ENCODE measurements around the gene SRPK3.

Gene SRPK3

GRCh38 chrX:153763298-153763932 is 17.4 kb upstream of the SRPK3 start:
- H3K27ac ChIP-seq: no peak overlapping the region
- H3K9me3 ChIP-seq: no peaks in the 10 kb centered on the region
- peak overlapping the region; percentile 3; the same call in 1 of the 2 replicates for H3K4me2 ChIP-seq
- TF ChIP-seq Cebpa-rat (IDR thresholded peaks at IDR 0.05): no peak
- H3K36me3 ChIP-seq: no peaks in the 10 kb centered on the region
- peaks cover 62% of the 10 kb centered on the region for H3K4me1 ChIP-seq
- peaks cover 37% of the 10 kb centered on the region for H4K20me1 ChIP-seq
- H3K4me3 ChIP-seq: no peak overlapping the region
- peaks cover 37% of the 10 kb centered on the region for H3K27me3 ChIP-seq
- no peak overlapping the region for H3K9ac ChIP-seq

DNA sequence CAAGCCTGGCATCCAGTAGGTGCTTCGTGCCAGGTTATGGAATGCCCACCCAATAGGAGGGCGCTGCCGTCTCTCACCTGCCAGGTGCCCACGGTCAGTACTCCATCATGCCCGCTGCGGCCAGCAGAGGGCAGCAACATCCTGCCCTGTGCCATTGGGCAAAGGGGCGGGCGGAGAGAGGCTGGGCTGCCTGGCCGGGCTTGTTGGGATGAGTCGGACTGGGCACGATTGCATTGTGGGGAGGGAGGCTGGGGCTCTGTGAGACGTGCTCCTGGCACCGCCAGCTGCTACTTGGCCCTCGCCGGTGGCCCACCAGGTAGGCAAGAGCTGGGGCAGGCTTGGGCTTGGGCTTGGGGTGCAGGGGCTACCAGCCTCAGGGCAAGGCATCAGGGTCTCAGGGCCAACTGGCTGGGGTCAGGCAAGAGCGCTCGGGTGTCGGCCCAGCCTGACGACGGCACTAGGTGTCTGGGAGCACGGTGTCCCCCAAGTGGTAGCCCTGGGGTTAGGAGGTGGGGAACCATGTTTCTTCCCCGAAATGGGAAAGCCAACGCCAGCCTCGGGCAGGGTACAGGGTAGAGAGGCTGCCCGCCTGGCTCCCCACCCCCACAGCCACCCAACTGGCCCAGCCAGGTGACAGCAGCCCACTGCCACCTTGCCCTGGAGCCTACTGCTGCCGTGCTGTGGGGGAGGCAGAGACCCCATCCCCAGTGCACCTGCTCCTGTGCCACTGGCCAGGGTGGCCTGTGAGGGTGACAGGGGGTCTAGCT is 16.7 kb upstream of the SRPK3 start, which contains the start of gene PLXNB3:
Gene PLXNB3 (plus strand): TSS at position 261 of the 767 bp plus-strand sequence. CDS start 1,287 bp downstream, outside the sequence.
- no peak within 1 kb of the TSS for H3K27ac ChIP-seq
- H3K4me1 ChIP-seq: peaks cover 63% of the 10 kb centered on the region
- H3K27me3 ChIP-seq: peaks cover 30% of the 10 kb centered on the region; the same call in 1 of the 2 replicates
- TF ChIP-seq Cebpa-rat (IDR thresholded peaks at IDR 0.05): no peak
- H3K4me2 ChIP-seq: peak within 1 kb of the TSS; percentile 72
- no peak within 1 kb of the TSS for H3K4me3 ChIP-seq
- H4K20me1 ChIP-seq: peaks cover 40% of the 10 kb centered on the region
- H3K36me3 ChIP-seq: no peaks in the 10 kb centered on the region
- no peaks in the 10 kb centered on the region for H3K9me3 ChIP-seq
- 0 out of 2 replicates have a peak within 1 kb of the TSS, but pooled peaks have one; percentile 18 for H3K9ac ChIP-seq

GRCh38 chrX:153764786-153765137 is 16.1 kb upstream of the SRPK3 start:
- peaks cover 25% of the 10 kb centered on the region; the same call in 1 of the 2 replicates for H3K27me3 ChIP-seq
- H3K36me3 ChIP-seq: no peaks in the 10 kb centered on the region
- no peak for TF ChIP-seq Cebpa-rat (IDR thresholded peaks at IDR 0.05)
- no peaks in the 10 kb centered on the region for H3K9me3 ChIP-seq
- peaks cover 43% of the 10 kb centered on the region for H4K20me1 ChIP-seq
- H3K4me2 ChIP-seq: peak overlapping the region; percentile 72
- H3K27ac ChIP-seq: no peak overlapping the region
- H3K4me3 ChIP-seq: no peak overlapping the region
- 0 out of 2 replicates have a peak overlapping the region, but pooled peaks have one; percentile 18 for H3K9ac ChIP-seq
- peaks cover 63% of the 10 kb centered on the region for H3K4me1 ChIP-seq

- peaks cover 23% of the 10 kb centered on the region; the same call in 1 of the 2 replicates for H3K27me3 ChIP-seq
- no peaks in the 10 kb centered on the region for H3K36me3 ChIP-seq
- no peaks in the 10 kb centered on the region for H3K9me3 ChIP-seq
- TF ChIP-seq Cebpa-rat (IDR thresholded peaks at IDR 0.05): no peak
- peaks cover 63% of the 10 kb centered on the region for H3K4me1 ChIP-seq
- H3K27ac ChIP-seq: peak overlapping the region; percentile 74
- H3K9ac ChIP-seq: peak overlapping the region; percentile 69
- H4K20me1 ChIP-seq: peaks cover 43% of the 10 kb centered on the region
- H3K4me2 ChIP-seq: peak overlapping the region; percentile 72
- H3K4me3 ChIP-seq: peak overlapping the region; percentile 42
Observed at GRCh38 chrX:153765138-153766079, 15.4 kb upstream of the SRPK3 start.

GRCh38 chrX:153766098-153766817 is 14.6 kb upstream of the SRPK3 start:
- Histone ChIP-seq H3K36me3 (no peaks in the 10 kb centered on the region), H4K20me1 (peaks cover 43% of the 10 kb centered on the region), H3K4me3 (peak overlapping the region; percentile 42), H3K27ac (peak overlapping the region; percentile 74), H3K4me1 (peaks cover 63% of the 10 kb centered on the region), H3K4me2 (peak overlapping the region; percentile 72), H3K27me3 (peaks cover 18% of the 10 kb centered on the region; the same call in 1 of the 2 replicates), H3K9me3 (no peaks in the 10 kb centered on the region), H3K9ac (peak overlapping the region; percentile 69)
- no peak for TF ChIP-seq Cebpa-rat (IDR thresholded peaks at IDR 0.05)

- no peak overlapping the region for H3K4me3 ChIP-seq
- H4K20me1 ChIP-seq: peaks cover 43% of the 10 kb centered on the region
- H3K27ac ChIP-seq: peak overlapping the region; percentile 58
- peak overlapping the region; percentile 29; the same call in 1 of the 2 replicates for H3K9ac ChIP-seq
- no peaks in the 10 kb centered on the region for H3K36me3 ChIP-seq
- H3K4me2 ChIP-seq: peak overlapping the region; percentile 72
- peaks cover 10% of the 10 kb centered on the region; the same call in 1 of the 2 replicates for H3K27me3 ChIP-seq
- no peaks in the 10 kb centered on the region for H3K9me3 ChIP-seq
- H3K4me1 ChIP-seq: peaks cover 65% of the 10 kb centered on the region
- no peak for TF ChIP-seq Cebpa-rat (IDR thresholded peaks at IDR 0.05)
Observed at GRCh38 chrX:153766871-153767673, 13.8 kb upstream of the SRPK3 start.

- TF ChIP-seq Cebpa-rat (IDR thresholded peaks at IDR 0.05): no peak
- peak overlapping the region; percentile 58 for H3K27ac ChIP-seq
- H3K4me3 ChIP-seq: no peak overlapping the region
- peak overlapping the region; percentile 29; the same call in 1 of the 2 replicates for H3K9ac ChIP-seq
- H3K36me3 ChIP-seq: no peaks in the 10 kb centered on the region
- H3K27me3 ChIP-seq: peaks cover 5% of the 10 kb centered on the region; the same call in 1 of the 2 replicates
- H4K20me1 ChIP-seq: peaks cover 39% of the 10 kb centered on the region
- H3K9me3 ChIP-seq: peaks cover 3% of the 10 kb centered on the region; the same call in 1 of the 2 replicates
- peaks cover 71% of the 10 kb centered on the region for H3K4me1 ChIP-seq
- peak overlapping the region; percentile 72 for H3K4me2 ChIP-seq
Observed at GRCh38 chrX:153767674-153768055, 13.2 kb upstream of the SRPK3 start.
